Left colon (tissue), 2 donors: ENCODE data around the gene MARK2. TPM values are rescaled to one million over a fixed set of nuclear protein-coding genes. Genes with fewer than 3 reads are reported as not detected.
"Not testable (repeated sequence)": the region's sequence is repeated elsewhere in the genome, so short reads cannot be mapped to it uniquely, and the experiment has no call there.

ENCODE experiments used
- ATAC-seq: fragments of 200-7000 bp; cut with Tn5 transposase; one replicate; pipeline ENCODE4 v1.9.1; 2020; ENCODE audit warnings: mild to moderate bottlenecking, moderate library complexity
- DNase-seq, 2 donors: peaks; one replicate each; pipeline ENCODE4 v3.0.0-alpha.2; 2020
- intact Hi-C, 2 donors: fragments of 100-400 bp; cut with DNase I in 1 of 2; cut with micrococcal nuclease in 1 of 2; formaldehyde crosslinking; loops; one replicate each; pipeline versions ENCODE4 v1.11.2 to v1.14.0; 2022; cut with DNase I, micrococcal nuclease
- total RNA-seq, 2 donors: library from RNA; stranded (reverse); fragmentation: NEBNext Ultra II Directional; extraction: Animal tissue kit (Norgen Biotek cat#: 25700); gene quantifications; one replicate each; pipeline ENCODE4 v1.2.1, GENCODE V29; 2021
- donor health status: DM: no; HTN: no; CAD: no.
- donor health status: DM: yes; HTN: yes; CAD: no.

The MARK2 gene
- total RNA-seq, 2 donors from 2014 or later, result 91.8 to 100 TPM

DNA sequence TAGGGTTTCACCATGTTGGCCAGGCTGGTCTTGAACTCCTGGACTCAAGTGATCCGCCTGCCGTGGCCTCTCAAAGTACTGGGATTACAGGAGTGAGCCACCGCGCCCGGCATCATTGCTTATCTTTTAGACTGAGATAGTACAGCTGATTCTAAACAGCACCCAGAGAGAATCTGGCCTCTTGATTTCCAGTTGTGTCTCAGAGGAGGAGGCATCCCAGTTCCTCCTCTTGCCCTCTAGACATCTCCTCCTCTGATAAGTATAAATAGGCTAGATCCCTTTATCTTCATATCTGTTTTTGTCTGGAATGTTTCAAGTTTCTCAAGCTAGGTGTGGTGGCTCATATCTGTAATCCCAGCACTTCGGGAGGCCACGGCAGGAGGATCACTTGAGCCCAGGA lies 7.0 kb downstream of the MARK2 start:
- DNase-seq (no peak), ATAC-seq (no peak)
- intact Hi-C loops, result no loop called here

DNA sequence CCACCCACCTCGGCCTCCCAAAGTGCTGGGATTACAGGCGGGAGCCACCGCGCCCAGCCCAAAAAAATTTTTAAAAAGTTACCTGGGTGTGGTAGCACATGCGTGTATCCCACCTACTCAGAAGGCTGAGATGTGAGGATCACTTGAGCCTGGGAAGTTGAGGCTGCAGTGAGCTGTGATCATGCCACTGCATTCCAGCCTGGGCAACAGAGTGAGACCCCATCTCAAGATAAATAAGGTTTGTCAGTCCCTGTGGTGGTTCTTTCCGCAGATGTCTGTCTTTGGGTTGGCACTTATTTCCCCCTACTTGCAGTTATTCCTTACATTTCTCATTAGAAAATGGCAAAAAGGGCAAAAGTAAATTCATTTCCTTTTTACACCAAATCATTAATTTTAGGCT lies 8.0 kb downstream of the MARK2 start:
- DNase-seq, result no peak
- ATAC-seq, result no peak
- intact Hi-C loops, result no loop called here

DNA sequence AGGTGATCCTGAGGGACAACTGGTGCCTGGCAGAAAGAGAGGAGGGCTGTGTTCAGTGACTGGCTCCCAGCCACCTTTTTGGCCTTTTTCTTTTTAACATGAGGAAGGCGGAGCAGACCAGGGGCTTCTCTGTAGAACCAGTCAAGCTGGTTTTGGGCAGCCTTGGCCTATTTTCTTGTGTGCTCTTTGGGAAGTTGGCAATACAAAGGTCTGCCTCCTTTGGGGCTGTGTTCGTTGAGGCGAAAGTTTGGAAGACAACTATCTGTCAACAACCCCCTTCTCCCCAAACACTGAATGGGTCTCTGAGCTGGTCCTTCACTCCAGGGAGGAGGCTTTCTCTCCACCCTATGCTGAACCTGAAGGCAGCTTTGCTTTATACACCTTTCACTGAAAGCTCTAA lies 8.5 kb downstream of the MARK2 start:
- ATAC-seq (peak; percentile 51), DNase-seq (no peak)
- intact Hi-C loops, result no loop called here

DNA sequence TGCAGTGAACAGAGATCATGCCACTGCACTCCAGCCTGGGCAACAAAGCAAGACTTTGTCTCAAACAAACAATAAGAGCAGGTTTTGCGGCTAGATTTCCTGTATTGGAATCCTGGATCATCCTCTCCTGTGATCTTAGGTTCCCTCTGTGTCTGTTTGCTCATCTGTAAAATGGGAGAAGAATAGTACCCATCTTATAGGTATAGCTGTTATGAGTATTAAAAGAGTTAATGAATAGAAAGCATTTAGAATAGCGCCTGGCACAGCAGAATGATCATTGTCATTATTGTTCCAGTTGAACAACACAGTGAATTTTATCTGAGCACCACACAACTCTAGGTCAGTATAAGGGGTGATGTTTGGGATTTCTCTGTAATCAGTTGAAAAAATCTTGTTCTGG lies 10.8 kb downstream of the MARK2 start:
- ATAC-seq, result no peak
- intact Hi-C loops, result no loop called here
- DNase-seq, result no peak

DNA sequence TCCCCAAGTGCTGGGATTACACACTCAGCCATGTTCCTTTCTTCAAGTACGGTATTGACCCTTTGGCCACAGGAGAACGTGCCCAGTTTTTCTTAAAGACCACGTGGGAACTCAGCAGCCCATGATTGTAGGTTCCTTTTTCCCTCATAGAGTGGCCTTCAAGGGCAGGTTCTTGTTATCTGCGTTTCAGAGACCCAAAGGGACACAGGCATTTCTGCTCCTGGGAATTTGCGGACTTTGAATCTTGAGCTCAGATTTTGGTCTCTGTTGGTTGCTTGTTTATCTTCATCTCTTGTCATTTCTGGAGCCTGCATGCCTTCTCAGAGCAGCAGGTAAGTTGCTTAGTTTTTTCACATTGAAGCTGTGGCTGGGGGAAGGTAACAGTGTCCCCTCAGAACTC lies 12.0 kb downstream of the MARK2 start:
- intact Hi-C loops, result no loop called here
- DNase-seq (no peak), ATAC-seq (no peak)

DNA sequence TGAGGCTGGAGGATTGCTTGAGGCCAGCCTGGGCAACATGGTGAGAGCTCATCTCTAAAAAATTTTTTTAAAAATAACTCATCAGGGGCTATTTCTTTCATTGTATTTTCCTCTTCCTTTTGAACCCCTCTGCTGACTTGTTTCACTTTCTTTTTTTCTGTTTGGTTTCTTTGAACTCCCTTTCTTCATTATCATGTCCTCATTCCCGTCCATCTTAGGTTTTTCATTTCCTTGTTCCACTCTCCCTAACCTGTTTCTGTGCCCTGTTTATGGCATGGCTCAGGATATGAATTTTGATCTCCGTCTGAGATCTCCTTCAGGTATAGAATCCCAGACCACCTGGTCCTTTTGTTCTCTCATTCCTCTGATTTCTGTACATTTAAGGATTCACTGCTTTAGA lies 12.5 kb downstream of the MARK2 start:
- intact Hi-C loops, result no loop called here
- ATAC-seq, result peak; percentile 72
- DNase-seq, result no peak

DNA sequence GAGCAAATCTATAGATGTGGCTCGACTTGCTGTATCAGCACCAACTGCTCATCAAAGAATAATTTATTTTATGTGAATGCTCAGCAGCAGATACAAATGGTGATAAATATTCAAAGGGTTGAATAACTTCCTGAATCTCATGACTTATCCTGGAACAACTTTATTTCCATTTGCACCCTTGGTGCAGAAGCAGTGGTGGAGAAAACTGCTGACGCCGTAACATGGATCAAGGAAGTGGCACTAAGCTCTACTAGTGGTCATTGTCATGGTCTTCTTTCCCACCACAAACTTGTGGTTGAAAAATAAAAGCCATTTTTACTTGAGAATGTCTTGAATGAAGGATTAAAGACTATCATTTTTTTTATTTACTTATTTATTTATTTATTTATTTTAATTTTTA lies 14.6 kb downstream of the MARK2 start:
- ATAC-seq (no peak), DNase-seq (no peak)

DNA sequence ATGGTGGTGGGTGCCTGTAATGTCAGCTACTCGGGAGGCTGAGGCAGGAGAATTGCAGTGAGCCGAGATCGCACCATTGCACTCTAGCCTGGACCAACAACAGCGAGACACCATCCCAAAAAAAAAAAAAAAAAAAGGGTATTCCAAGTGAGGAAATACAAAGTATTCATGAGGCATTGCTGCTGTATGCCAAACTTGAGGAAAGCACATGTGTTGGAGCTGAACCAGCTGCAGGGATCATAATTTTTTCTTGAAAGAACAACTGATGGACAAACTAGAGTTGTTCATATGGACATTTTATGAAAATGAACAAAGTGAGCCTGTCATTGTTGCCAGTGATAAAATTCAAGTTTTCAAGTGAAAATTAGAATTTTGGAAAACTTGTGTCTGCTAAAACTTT lies 15.8 kb downstream of the MARK2 start:
- intact Hi-C loops, result no loop called here
- DNase-seq, result no peak

More for the DNA sequence above, 14.6 kb downstream of the MARK2 start:
- intact Hi-C loops, result no loop called here

DNA sequence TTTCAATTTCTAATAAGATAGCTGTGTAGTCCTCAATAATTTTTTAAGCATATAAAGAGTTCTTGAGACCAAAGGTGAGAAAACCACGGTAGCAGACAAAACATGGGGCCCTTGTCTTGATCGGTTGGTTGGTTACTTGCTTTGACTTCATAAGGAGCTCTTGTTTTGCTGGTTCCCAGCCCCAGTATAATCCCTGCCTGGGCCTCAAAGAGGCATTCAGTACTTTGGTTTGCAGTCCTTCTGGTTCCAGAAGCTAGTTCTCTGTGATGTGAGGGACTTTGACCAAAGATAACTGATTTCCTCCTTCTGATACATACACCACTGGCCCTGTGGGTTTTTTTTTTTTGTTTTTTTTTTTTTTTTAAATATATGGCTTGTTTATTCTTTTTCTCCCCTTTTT lies 17.1 kb downstream of the MARK2 start:
- intact Hi-C loops, result no loop called here
- peak; percentile 84 for ATAC-seq
- DNase-seq, result no peak

More for the DNA sequence above, 15.8 kb downstream of the MARK2 start:
- ATAC-seq, result no peak

DNA sequence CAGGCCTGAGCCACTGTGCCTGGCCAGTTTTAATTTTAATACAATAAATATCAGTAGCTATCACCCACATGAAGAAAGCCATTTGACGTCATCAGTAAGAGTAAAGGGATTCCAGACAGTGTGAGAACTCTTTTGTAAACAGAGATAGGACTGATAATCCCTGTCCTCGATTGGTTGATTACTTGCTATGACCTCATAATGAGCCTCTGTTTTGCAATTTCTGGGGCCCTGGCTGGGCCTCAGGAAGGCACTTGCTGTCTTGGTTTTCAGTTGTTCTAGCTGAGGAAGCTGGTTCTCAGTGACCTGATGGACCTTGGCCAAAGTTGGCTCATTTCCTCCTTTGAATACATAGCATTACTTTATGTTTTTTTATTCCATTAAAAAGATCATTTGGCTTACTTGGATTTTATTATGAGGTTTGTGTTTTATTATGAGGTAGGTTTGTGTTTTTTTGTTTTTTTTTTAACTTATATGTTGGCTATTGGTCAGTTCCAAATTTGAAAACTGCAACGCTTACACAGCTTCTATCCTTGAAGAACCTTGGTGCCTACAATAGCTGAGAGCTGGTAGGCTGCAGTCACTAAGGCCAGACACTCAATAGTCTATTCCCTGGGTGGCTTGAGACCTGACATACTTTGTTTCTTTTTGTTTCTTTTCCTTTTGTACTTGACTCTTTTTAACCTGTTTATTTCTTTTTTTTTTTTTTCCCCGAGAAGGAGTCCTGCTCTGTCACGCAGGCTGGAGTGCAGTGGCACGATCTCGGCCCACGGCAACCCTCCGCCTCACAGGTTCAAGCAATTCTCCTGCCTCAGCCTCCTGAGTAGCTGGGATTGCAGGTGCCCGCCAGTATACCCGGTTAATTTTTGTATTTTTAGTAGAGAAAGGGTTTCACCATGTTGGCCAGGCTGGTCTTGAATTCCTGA lies 20.0 kb downstream of the MARK2 start:
- intact Hi-C loops, result no loop called here
- ATAC-seq (peak; percentile 53), DNase-seq (no peak)

DNA sequence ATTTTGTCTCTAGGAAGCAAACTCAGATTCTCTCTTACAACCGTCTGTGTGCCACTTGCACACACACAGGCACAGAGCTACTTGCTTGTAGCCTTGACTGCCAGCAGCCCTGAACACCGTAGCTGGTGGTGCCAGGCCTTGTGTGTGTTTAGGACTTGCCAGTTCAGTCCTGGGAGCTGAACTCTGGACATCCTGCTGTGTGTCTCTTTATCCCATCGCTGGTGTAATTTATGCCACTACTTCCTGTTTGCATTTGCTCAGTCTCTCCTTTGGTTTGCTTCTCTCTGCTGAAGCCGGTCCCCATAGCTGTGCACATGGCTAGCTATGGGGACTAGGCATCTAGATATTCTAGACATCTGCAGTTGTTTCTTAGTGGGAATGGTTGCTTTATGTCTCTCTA lies 24.0 kb downstream of the MARK2 start:
- ATAC-seq (peak; percentile 87), DNase-seq (peak; percentile 60 to 72)
- intact Hi-C loops, result no loop called here

DNA sequence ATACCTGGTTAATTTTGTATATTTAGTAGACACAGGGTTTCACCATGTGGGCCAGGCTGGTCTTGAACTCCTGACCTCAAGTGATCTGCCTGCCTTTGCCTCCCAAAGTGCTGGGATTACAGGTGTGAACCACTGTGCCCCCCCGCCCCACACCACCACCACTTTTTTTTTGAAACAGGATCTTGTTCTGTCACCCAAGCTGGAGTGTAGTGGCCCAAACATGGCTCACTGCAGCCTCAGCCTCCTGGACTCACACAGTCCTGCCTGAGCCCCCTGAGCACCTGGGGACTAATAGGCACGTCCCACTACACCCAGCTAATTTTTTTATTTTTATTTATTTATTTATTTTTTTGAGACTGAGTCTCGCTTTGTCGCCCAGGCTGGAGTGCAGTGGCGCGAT lies 24.7 kb downstream of the MARK2 start:
- DNase-seq, intact Hi-C loops, ATAC-seq: not testable (repeated sequence)

DNA sequence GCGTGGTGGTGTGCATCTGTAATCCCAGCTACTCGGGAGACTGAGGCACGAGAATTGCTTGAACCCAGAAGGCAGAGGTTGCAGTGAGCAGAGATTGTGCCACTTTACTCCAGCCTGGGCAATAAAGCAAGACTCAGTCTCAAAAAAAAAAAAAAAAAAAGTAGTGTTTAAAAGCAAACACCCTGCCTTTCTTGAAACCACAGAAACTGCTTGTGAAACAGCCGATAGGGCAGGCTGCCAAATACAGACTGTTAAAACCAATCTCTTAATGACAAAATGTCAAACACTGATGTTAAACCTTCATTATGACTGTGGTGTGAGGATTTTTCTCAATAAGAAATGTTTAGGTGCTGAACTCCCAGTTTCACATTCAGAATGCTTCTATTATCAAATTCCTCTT lies 27.3 kb downstream of the MARK2 start:
- intact Hi-C loops, result no loop called here
- DNase-seq, result peak; percentile 80 to 85
- peak; percentile 40 for ATAC-seq

DNA sequence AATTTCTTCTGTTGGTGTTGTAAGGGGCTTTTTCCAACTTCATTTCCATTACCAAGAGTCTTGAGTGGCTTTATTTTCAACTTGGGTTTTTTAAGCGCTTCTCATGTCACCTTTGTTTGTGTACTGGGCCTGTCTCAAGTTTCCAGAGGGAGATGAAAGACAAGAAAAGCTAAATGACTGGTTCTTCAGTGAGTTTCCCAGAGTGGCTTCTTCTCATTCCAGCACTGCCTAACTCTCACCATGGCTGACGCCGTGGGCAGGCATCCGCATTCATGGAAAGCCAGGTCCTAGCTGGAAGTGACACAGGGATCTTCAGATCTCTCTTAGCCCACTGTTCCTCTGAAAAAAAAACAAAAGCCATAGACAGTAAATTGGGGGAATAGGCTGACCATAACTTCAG lies 28.6 kb downstream of the MARK2 start:
- no peak for ATAC-seq
- intact Hi-C loops, result no loop called here
- DNase-seq, result no peak

DNA sequence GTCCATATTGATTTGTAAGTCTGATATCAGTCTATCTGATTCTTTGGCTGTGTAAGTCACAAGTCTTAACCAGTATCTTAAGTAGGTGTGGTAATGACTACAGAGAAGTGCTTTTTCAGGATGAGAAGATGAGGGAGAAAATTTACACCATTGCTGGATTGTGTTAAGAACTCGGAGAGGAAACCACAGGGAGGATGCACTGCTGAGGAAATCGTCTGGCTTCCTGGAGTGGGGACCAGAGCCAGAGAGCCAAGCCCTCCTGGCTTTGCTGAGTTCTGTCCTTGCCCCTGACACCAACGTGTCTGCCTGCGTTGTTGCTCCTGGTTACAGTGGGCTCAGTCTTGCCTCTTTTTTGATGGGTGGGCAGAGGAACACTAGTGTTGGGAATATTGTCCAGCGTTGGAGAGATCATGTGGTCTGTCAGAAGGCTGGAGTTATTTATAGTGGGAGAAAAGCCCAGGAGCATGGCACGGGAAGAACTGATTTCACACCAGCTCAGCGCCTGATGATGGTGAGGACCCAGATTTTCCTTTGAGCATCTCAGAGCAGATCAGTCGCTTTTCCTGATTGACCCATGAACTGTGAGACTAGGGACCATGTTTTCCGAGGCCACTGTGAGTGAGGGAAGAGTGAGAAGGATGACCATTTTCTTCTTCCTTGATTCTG lies 29.6 kb downstream of the MARK2 start:
- no peak for DNase-seq
- intact Hi-C loops, result no loop called here
- no peak for ATAC-seq

DNA sequence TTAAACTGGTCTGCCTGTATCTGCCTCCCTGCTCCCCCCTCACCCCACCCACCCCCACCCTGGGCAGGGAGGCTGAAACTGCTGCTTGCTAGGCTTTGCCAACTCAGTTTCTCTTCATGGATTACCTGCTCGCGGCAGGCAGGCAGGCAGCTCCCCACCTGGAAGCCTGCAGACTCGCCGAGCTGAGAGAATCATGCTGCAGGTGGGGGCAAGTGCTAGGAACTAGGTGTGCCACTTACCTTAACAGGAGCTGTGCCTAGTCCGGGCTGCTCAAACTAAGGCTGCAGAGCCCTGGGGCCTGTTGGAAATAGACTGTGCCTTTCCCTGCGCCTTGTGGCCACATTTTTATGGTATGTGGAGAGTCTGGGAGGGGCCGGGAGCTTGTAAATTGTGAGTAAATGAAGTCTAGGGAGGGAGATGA lies 30.3 kb downstream of the MARK2 start:
- ATAC-seq (peak; percentile 53), DNase-seq (peak; percentile 73 to 79)
- intact Hi-C loops, result no loop called here

DNA sequence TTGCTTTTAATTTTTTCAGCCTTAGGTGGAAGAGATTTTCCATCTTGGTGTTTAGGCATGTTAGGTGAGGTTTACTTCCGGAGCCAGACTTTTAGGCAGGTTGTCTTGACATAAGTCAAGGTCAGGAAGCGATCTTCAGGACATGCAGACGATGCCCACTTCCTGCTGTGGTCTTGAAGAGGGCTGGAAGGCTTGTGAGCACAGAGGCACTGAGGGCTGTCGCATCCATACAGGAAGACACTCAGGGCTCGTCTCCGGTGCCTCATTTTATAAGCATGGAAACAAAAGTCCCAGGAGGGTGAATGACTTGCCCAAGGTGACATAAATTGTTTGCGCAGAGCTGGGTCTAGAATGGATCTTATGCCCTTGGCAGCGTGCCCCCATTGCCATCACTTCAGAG lies 30.8 kb downstream of the MARK2 start:
- intact Hi-C loops, result no loop called here
- ATAC-seq, result no peak
- DNase-seq, result peak in 1 of 2 donors; percentile 26

DNA sequence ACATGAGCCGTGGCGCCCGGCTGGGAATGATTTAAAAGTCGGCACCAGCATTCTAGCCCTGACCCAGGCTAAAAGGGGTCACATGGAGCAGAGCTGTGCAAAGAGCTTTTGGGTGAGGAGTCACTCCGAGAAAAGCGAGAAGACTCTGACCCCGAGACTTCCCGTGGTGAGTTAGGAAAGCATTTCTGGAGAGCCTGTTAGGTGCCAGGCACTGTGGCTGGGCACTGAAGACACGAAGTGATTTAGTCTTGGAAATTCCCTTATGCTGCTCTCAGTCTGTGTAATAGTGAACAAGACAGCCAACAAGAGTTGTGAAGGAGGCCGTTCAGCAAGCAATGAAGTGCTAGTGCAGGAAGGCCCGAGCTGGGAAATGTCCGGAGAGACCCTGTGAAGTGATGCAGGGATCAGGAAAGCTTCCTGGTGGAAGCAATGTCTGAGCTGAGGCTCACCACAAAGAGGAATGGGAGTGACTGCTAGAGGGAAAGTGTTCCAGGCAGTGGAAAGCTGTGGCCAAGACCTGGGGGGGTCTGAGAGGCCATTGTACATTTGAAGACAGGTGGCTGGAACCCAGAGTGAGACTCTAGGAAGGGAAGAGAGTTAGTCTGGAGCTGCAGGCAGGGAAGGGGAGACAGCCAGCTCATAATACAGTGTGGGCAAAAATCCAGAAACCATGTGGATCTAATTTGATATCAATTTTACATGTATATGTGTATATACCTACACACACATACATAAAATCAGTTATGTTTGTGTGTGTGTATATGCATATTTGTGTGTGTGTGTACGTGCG lies 31.6 kb downstream of the MARK2 start:
- DNase-seq, result no peak
- intact Hi-C loops, result no loop called here
- ATAC-seq, result no peak

DNA sequence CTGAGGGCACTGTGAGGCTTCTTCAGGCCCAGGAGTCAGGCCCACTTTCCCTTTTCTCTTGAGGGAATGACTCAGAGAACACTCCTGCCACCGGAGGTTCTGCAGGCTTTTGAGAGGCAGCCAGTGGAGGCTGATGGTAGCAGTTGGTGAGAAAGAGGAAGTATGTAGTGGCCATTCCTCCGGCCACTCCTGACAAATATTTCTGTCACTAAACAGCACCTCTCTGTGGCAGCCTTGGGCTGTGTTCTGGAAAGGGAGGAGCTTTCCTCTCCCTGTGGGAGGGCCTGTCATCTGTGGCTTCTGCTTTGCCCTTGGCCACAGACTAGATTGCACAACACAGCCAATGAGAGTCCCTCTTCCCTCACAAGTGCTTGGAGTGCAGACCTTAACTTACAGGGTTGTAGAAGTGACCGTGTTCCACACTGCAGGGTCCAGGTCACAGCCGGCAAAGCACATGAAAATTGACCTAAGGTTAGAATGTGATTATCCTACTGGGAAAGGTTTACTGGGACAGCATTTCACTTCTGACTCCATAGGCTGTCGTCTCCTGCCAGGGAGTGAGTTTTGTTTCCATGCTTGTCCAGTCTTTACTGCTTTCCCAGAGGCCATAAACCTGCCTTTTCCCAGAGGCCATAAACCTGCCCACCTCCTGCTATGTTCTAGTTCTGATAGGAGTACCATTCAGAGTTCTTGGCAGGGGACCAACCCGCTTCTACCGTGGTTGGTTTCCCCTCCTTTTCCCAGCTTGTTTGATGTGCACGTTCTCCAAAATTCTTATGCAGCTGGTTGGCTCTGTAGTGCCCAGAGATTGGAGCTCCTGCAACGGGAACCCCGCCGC lies 33.3 kb downstream of the MARK2 start:
- peak; percentile 81 for ATAC-seq
- intact Hi-C loops, result no loop called here
- DNase-seq, result peak; percentile 90 to 93
